IPS-15b (cell line): Measurements from ENCODE around the gene TMEM218.
"Not testable (repeated sequence)": the region's sequence is repeated elsewhere in the genome, so short reads cannot be mapped to it uniquely, and the experiment has no call there.

ENCODE experiments used
- H3K27me3 ChIP-seq: one replicate; pipeline ENCODE4 v1.6.1; 2013; ENCODE audit warnings: low read length; ENCODE audit not compliant: control insufficient read depth, insufficient read depth
- H3K36me3 ChIP-seq: one replicate; pipeline ENCODE4 v1.6.1; 2013; ENCODE audit warnings: low read length; ENCODE audit not compliant: control insufficient read depth, insufficient read depth
- H3K4me1 ChIP-seq: one replicate; pipeline ENCODE4 v1.6.1; 2013; ENCODE audit warnings: mild to moderate bottlenecking, low read length; ENCODE audit not compliant: control insufficient read depth, insufficient read depth
- H3K4me3 ChIP-seq: one replicate; pipeline ENCODE4 v1.5.1; 2013; ENCODE audit warnings: low read depth, low read length
- H3K9ac ChIP-seq: one replicate; pipeline ENCODE4 v1.6.1; 2013; ENCODE audit warnings: low read depth, mild to moderate bottlenecking, low read length
- H3K9me3 ChIP-seq: one replicate; pipeline ENCODE4 v1.6.1; 2013; ENCODE audit warnings: mild to moderate bottlenecking, low read length; ENCODE audit not compliant: control insufficient read depth, insufficient read depth

The TMEM218 gene

GRCh38 chr11:125100136-125100535 lies 11.3 kb downstream of the TMEM218 start:
- H3K4me1 ChIP-seq: no peaks in the 10 kb centered on the region
- H3K4me3 ChIP-seq: no peak overlapping the region
- no peaks in the 10 kb centered on the region for H3K27me3 ChIP-seq
- no peaks in the 10 kb centered on the region for H3K9me3 ChIP-seq
- H3K36me3 ChIP-seq: peaks cover 15% of the 10 kb centered on the region
- H3K9ac ChIP-seq: no peak overlapping the region

- Histone ChIP-seq H3K4me1 (peaks cover 19% of the 10 kb centered on the region), H3K36me3 (peaks cover 11% of the 10 kb centered on the region), H3K4me3 (no peak overlapping the region), H3K27me3 (no peaks in the 10 kb centered on the region), H3K9me3 (no peaks in the 10 kb centered on the region), H3K9ac (no peak overlapping the region)
These were observed 16.7 kb downstream of the TMEM218 start for GRCh38 chr11:125094731-125095130.

GRCh38 chr11:125093502-125093901 lies 17.9 kb downstream of the TMEM218 start:
- H3K36me3 ChIP-seq: peaks cover 8% of the 10 kb centered on the region
- no peaks in the 10 kb centered on the region for H3K9me3 ChIP-seq
- H3K27me3 ChIP-seq: no peaks in the 10 kb centered on the region
- no peak overlapping the region for H3K9ac ChIP-seq
- no peak overlapping the region for H3K4me3 ChIP-seq
- peaks cover 19% of the 10 kb centered on the region for H3K4me1 ChIP-seq

- Histone ChIP-seq H3K4me3 (no peak overlapping the region), H3K9me3 (no peaks in the 10 kb centered on the region), H3K27me3 (no peaks in the 10 kb centered on the region), H3K4me1 (peaks cover 19% of the 10 kb centered on the region), H3K9ac (no peak overlapping the region), H3K36me3 (peaks cover 3% of the 10 kb centered on the region)
These were observed 18.8 kb downstream of the TMEM218 start for GRCh38 chr11:125092669-125093068.

- Histone ChIP-seq H3K4me1 (peaks cover 19% of the 10 kb centered on the region), H3K27me3 (no peaks in the 10 kb centered on the region), H3K36me3 (peaks cover 3% of the 10 kb centered on the region), H3K9me3 (no peaks in the 10 kb centered on the region), H3K4me3 (no peak overlapping the region), H3K9ac (no peak overlapping the region)
These were observed 19.4 kb downstream of the TMEM218 start for GRCh38 chr11:125091877-125092664.

- no peak overlapping the region for H3K9ac ChIP-seq
These were observed 20.1 kb downstream of the TMEM218 start for GRCh38 chr11:125091247-125091876.

GRCh38 chr11:125090816-125091215 lies 20.6 kb downstream of the TMEM218 start:
- Histone ChIP-seq H3K27me3 (no peaks in the 10 kb centered on the region), H3K36me3 (no peaks in the 10 kb centered on the region), H3K4me1 (peaks cover 19% of the 10 kb centered on the region), H3K9ac (no peak overlapping the region), H3K9me3 (no peaks in the 10 kb centered on the region), H3K4me3 (no peak overlapping the region)

More at GRCh38 chr11:125091247-125091876, 20.1 kb downstream of the TMEM218 start:
- Histone ChIP-seq H3K4me3 (no peak overlapping the region), H3K27me3 (no peaks in the 10 kb centered on the region), H3K36me3 (peaks cover 3% of the 10 kb centered on the region), H3K9me3 (no peaks in the 10 kb centered on the region), H3K4me1 (peaks cover 19% of the 10 kb centered on the region)

GRCh38 chr11:125090151-125090550 lies 21.3 kb downstream of the TMEM218 start:
- H3K4me3 ChIP-seq, H3K36me3 ChIP-seq, H3K27me3 ChIP-seq, H3K9me3 ChIP-seq, H3K9ac ChIP-seq: not testable (repeated sequence)
- peaks cover 19% of the 10 kb centered on the region for H3K4me1 ChIP-seq

- not testable (repeated sequence) for H3K9ac ChIP-seq, H3K27me3 ChIP-seq, H3K4me3 ChIP-seq, H3K9me3 ChIP-seq, H3K36me3 ChIP-seq
- peaks cover 19% of the 10 kb centered on the region for H3K4me1 ChIP-seq
These were observed 21.9 kb downstream of the TMEM218 start for GRCh38 chr11:125089481-125089880.

- Histone ChIP-seq H3K27me3 (no peaks in the 10 kb centered on the region), H3K9me3 (no peaks in the 10 kb centered on the region), H3K4me1 (peaks cover 19% of the 10 kb centered on the region), H3K4me3 (no peak overlapping the region), H3K9ac (no peak overlapping the region), H3K36me3 (no peaks in the 10 kb centered on the region)
These were observed 22.6 kb downstream of the TMEM218 start for GRCh38 chr11:125088576-125089455.

- no peaks in the 10 kb centered on the region for H3K36me3 ChIP-seq
- no peak overlapping the region for H3K4me3 ChIP-seq
- no peak overlapping the region for H3K9ac ChIP-seq
- no peaks in the 10 kb centered on the region for H3K9me3 ChIP-seq
- H3K4me1 ChIP-seq: peaks cover 16% of the 10 kb centered on the region
- no peaks in the 10 kb centered on the region for H3K27me3 ChIP-seq
These were observed 23.3 kb downstream of the TMEM218 start for GRCh38 chr11:125088123-125088522.
